Measurements from ENCODE around the gene PRKG1. TPM values are rescaled to one million over a fixed set of nuclear protein-coding genes. Genes with fewer than 3 reads are reported as not detected.

The PRKG1 gene
- total RNA-seq, 1 experiment from 2014 or later: 1.7 TPM

GRCh38 chr10:51800725-51801424 is 726.6 kb downstream of the PRKG1 start:
- no peak for DNase-seq (ENCODE audit: low read depth)

- DNase-seq (ENCODE audit: low read depth): no peak
Observed at GRCh38 chr10:51802030-51802429, 727.7 kb downstream of the PRKG1 start.

GRCh38 chr10:51804866-51805265 is 730.6 kb downstream of the PRKG1 start:
- peak; percentile 21 for DNase-seq (ENCODE audit: low read depth)

GRCh38 chr10:51806079-51806835 is 732.0 kb downstream of the PRKG1 start:
- DNase-seq (ENCODE audit: low read depth): peak; percentile 57

GRCh38 chr10:51808187-51808586 is 733.9 kb downstream of the PRKG1 start:
- no peak for DNase-seq (ENCODE audit: low read depth)

GRCh38 chr10:51815723-51816122 is 741.4 kb downstream of the PRKG1 start:
- DNase-seq (ENCODE audit: low read depth): no peak

GRCh38 chr10:51821045-51821444 is 746.8 kb downstream of the PRKG1 start:
- DNase-seq (ENCODE audit: low read depth): peak; percentile 35

GRCh38 chr10:51821745-51822144 is 747.5 kb downstream of the PRKG1 start:
- DNase-seq (ENCODE audit: low read depth): no peak

GRCh38 chr10:51832652-51833383 is 758.5 kb downstream of the PRKG1 start:
- peak; percentile 80 for DNase-seq (ENCODE audit: low read depth)

GRCh38 chr10:51834548-51834947 is 760.3 kb downstream of the PRKG1 start:
- DNase-seq (ENCODE audit: low read depth): no peak

GRCh38 chr10:51838471-51838870 is 764.2 kb downstream of the PRKG1 start:
- no peak for DNase-seq (ENCODE audit: low read depth)

- no peak for DNase-seq (ENCODE audit: low read depth)
Observed at GRCh38 chr10:51843966-51844365, 769.7 kb downstream of the PRKG1 start.

- no peak for DNase-seq (ENCODE audit: low read depth)
Observed at GRCh38 chr10:51846856-51847506, 772.7 kb downstream of the PRKG1 start.

- DNase-seq (ENCODE audit: low read depth): no peak
Observed at GRCh38 chr10:51852297-51852696, 778.0 kb downstream of the PRKG1 start.

- no peak for DNase-seq (ENCODE audit: low read depth)
Observed at GRCh38 chr10:51857305-51857704, 783.0 kb downstream of the PRKG1 start.

GRCh38 chr10:51860257-51860656 is 786.0 kb downstream of the PRKG1 start:
- DNase-seq (ENCODE audit: low read depth): peak; percentile 52

- no peak for DNase-seq (ENCODE audit: low read depth)
Observed at GRCh38 chr10:51861051-51861450, 786.8 kb downstream of the PRKG1 start.

- DNase-seq (ENCODE audit: low read depth): no peak
Observed at GRCh38 chr10:51861731-51862130, 787.4 kb downstream of the PRKG1 start.

GRCh38 chr10:51862149-51862548 is 787.9 kb downstream of the PRKG1 start:
- no peak for DNase-seq (ENCODE audit: low read depth)

GRCh38 chr10:51867956-51868355 is 793.7 kb downstream of the PRKG1 start:
- DNase-seq (ENCODE audit: low read depth): peak; percentile 70

- no peak for DNase-seq (ENCODE audit: low read depth)
Observed at GRCh38 chr10:51874131-51874530, 799.8 kb downstream of the PRKG1 start.

GRCh38 chr10:51875610-51876009 is 801.3 kb downstream of the PRKG1 start:
- DNase-seq (ENCODE audit: low read depth): peak; percentile 16

Measured in M059J (cell line).